ENCODE measurements around the gene MINDY1. TPM values are rescaled to one million over a fixed set of nuclear protein-coding genes. Genes with fewer than 3 reads are reported as not detected.

The MINDY1 gene
- total and polyA plus RNA-seq, 10 of the 15 experiments (the other 5 are each of a cell fraction or from before 2014, with no cell fraction given): 0.48 to 8.8 (median 5.0) TPM

DNA sequence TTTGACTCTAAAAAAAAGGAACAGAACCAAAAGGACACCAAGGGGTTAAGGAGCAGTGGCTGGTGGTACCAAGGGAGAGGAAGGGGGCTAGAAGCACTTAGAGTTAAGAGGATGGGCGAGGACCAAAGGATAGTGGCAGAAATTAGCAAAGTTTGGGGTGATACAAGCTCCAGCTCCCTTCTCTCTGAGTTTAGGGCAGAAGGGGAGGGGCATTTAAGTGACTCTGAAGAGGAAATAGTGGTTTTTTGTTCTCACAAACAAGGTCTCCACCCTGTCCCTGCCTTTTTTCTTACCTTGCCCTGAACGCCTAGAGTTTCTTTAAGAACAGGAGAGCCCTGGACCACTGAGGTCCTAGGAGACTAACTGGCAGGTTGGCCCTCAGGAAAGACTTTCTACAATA lies 49.4 kb upstream of the MINDY1 start:
- H3K4me2 ChIP-seq (ENCODE audit: control insufficient read depth, insufficient read depth): peak overlapping the region; percentile 74
- H4K20me1 ChIP-seq (ENCODE audit: control insufficient read depth, insufficient read depth): peaks cover 3% of the 10 kb centered on the region; the same call in 1 of the 2 replicates
- ChIA-PET CTCF (interaction anchor here (2.1 to 7.4 kb wide), 3 partner anchors 9 to 101 kb away, joined by 9 to 76 read pairs (median 12); partner anchors contain the start of genes C1orf56 and TNFAIP8L2), SMC1A (ENCODE audit: uncharacterized antibody, unreplicated experiment) (interaction anchor here (1.3 kb wide), 1 partner anchor 8 kb away, joined by 5 read pairs; the partner anchor contains the start of gene C1orf56), POLR2A (interaction anchor here (0.6 to 1.2 kb wide), 4 partner anchors 12 to 50 kb away, joined by 3 to 6 read pairs (median 4); partner anchors contain the start of gene MINDY1), RAD21 (ENCODE audit: unreplicated experiment) (interaction anchor here (0.6 kb wide), 1 partner anchor 148 kb away, joined by 4 read pairs; no protein-coding TSS in a partner anchor)
- FAIRE-seq (no peak), DNase-seq (ENCODE audit: low read depth, low spot score) (no peak), ATAC-seq (no peak)
- TF ChIP-seq, protein P1, sequence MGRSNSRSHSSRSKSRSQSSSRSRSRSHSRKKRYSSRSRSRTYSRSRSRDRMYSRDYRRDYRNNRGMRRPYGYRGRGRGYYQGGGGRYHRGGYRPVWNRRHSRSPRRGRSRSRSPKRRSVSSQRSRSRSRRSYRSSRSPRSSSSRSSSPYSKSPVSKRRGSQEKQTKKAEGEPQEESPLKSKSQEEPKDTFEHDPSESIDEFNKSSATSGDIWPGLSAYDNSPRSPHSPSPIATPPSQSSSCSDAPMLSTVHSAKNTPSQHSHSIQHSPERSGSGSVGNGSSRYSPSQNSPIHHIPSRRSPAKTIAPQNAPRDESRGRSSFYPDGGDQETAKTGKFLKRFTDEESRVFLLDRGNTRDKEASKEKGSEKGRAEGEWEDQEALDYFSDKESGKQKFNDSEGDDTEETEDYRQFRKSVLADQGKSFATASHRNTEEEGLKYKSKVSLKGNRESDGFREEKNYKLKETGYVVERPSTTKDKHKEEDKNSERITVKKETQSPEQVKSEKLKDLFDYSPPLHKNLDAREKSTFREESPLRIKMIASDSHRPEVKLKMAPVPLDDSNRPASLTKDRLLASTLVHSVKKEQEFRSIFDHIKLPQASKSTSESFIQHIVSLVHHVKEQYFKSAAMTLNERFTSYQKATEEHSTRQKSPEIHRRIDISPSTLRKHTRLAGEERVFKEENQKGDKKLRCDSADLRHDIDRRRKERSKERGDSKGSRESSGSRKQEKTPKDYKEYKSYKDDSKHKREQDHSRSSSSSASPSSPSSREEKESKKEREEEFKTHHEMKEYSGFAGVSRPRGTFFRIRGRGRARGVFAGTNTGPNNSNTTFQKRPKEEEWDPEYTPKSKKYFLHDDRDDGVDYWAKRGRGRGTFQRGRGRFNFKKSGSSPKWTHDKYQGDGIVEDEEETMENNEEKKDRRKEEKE (IDR thresholded peaks at IDR 0.05): no peak
- TF ChIP-seq STAT1 (conservative IDR thresholded peaks at IDR 0.05) (no peak), PML (IDR thresholded peaks at IDR 0.05; ENCODE audit: low read length) (0 out of 2 replicates have a peak, but pooled peaks have one; percentile 2), RUNX3 (IDR thresholded peaks at IDR 0.05; ENCODE audit: low read length) (0 out of 2 replicates have a peak, but pooled peaks have one; percentile 25), HDAC6 (IDR thresholded peaks at IDR 0.05; ENCODE audit: unreplicated experiment) (no peak)
- peaks cover 27% of the 10 kb centered on the region for H3K4me1 ChIP-seq (ENCODE audit: control insufficient read depth, insufficient read depth, low read length)
- peak overlapping the region; percentile 50 for H3K9ac ChIP-seq (ENCODE audit: control insufficient read depth, insufficient read depth, low read length)
- H2AFZ ChIP-seq (ENCODE audit: control insufficient read depth, low read depth, low read length): no peak overlapping the region
- peak overlapping the region; percentile 93 for H3K4me3 ChIP-seq
- 18% methylated on average over 2 of the region's 2 CpGs for WGBS (ENCODE audit: insufficient coverage, insufficient replicate concordance, low lambda C conversion rate, missing lambda C conversion rate)
- H3K36me3 ChIP-seq (ENCODE audit: control insufficient read depth in 2 of 2, insufficient read depth in 2 of 2, low read length in 1 of 2): peaks cover 14 to 37% of the 10 kb centered on the region in 2 experiments
- intact Hi-C loops (cut with micrococcal nuclease; ENCODE audit: unreplicated experiment) (no loop called here), in situ Hi-C loops (cut with MboI) (no loop called here)
- no peaks in the 10 kb centered on the region for H3K9me3 ChIP-seq (replicated peaks; ENCODE audit: control insufficient read depth, insufficient read depth, low read length)
- no TSS peak for BruUV-seq (replicated peaks)
- peaks cover 55% of the 10 kb centered on the region for H3K79me2 ChIP-seq (ENCODE audit: control insufficient read depth, insufficient read depth, low read length)
- H3K27ac ChIP-seq (ENCODE audit: control insufficient read depth, insufficient read depth): peak overlapping the region; percentile 97
- no peaks in the 10 kb centered on the region for H3K27me3 ChIP-seq (replicated peaks in 1 of 2; ENCODE audit: control insufficient read depth in 2 of 2, insufficient read depth in 2 of 2, low read length in 1 of 2)
